Measurements from ENCODE around the gene GP5.

GP5 gene

GRCh38 chr3:194440756-194441155 is 41.7 kb upstream of the GP5 start:
- H3K36me3 ChIP-seq, result peaks cover 49% of the 10 kb centered on the region
- H3K27me3 ChIP-seq, result no peaks in the 10 kb centered on the region
- TF ChIP-seq CTCF (IDR thresholded peaks at IDR 0.05; ENCODE audit: low read depth, low read length), result no peak
- DNase-seq, result no peak
- no peaks in the 10 kb centered on the region for H3K4me1 ChIP-seq
- H3K9me3 ChIP-seq, result no peaks in the 10 kb centered on the region
- H3K4me3 ChIP-seq (ENCODE audit: low read depth, low read length), result no peak overlapping the region

GRCh38 chr3:194439881-194440550 is 41.0 kb upstream of the GP5 start:
- no peaks in the 10 kb centered on the region for H3K27me3 ChIP-seq
- no peaks in the 10 kb centered on the region for H3K4me1 ChIP-seq
- no peaks in the 10 kb centered on the region for H3K9me3 ChIP-seq
- TF ChIP-seq CTCF (IDR thresholded peaks at IDR 0.05; ENCODE audit: low read depth, low read length), result no peak
- no peak for DNase-seq
- H3K4me3 ChIP-seq (ENCODE audit: low read depth, low read length), result no peak overlapping the region
- H3K36me3 ChIP-seq, result peaks cover 53% of the 10 kb centered on the region

GRCh38 chr3:194434503-194434902 is 35.4 kb upstream of the GP5 start:
- Histone ChIP-seq H3K27me3 (no peaks in the 10 kb centered on the region), H3K4me3 (ENCODE audit: low read depth, low read length) (no peak overlapping the region), H3K9me3 (no peaks in the 10 kb centered on the region), H3K4me1 (peaks cover 10% of the 10 kb centered on the region), H3K36me3 (peaks cover 89% of the 10 kb centered on the region)
- no peak for TF ChIP-seq CTCF (IDR thresholded peaks at IDR 0.05; ENCODE audit: low read depth, low read length)
- no peak for DNase-seq

GRCh38 chr3:194431554-194431953 is 32.5 kb upstream of the GP5 start:
- H3K27me3 ChIP-seq, result no peaks in the 10 kb centered on the region
- H3K9me3 ChIP-seq, result no peaks in the 10 kb centered on the region
- DNase-seq, result no peak
- peaks cover 10% of the 10 kb centered on the region for H3K4me1 ChIP-seq
- H3K36me3 ChIP-seq, result peaks cover 84% of the 10 kb centered on the region
- no peak for TF ChIP-seq CTCF (IDR thresholded peaks at IDR 0.05; ENCODE audit: low read depth, low read length)
- H3K4me3 ChIP-seq (ENCODE audit: low read depth, low read length), result no peak overlapping the region

- no peak for DNase-seq
- H3K27me3 ChIP-seq, result no peaks in the 10 kb centered on the region
- no peak for TF ChIP-seq CTCF (IDR thresholded peaks at IDR 0.05; ENCODE audit: low read depth, low read length)
- H3K4me1 ChIP-seq, result no peaks in the 10 kb centered on the region
- H3K9me3 ChIP-seq, result no peaks in the 10 kb centered on the region
- no peak overlapping the region for H3K4me3 ChIP-seq (ENCODE audit: low read depth, low read length)
- peaks cover 56% of the 10 kb centered on the region for H3K36me3 ChIP-seq
Measured at GRCh38 chr3:194425399-194425798, 26.3 kb upstream of the GP5 start.

GRCh38 chr3:194424953-194425352 is 25.9 kb upstream of the GP5 start:
- Histone ChIP-seq H3K36me3 (peaks cover 56% of the 10 kb centered on the region), H3K4me1 (no peaks in the 10 kb centered on the region), H3K4me3 (ENCODE audit: low read depth, low read length) (no peak overlapping the region), H3K9me3 (no peaks in the 10 kb centered on the region), H3K27me3 (no peaks in the 10 kb centered on the region)
- TF ChIP-seq CTCF (IDR thresholded peaks at IDR 0.05; ENCODE audit: low read depth, low read length), result no peak
- DNase-seq, result no peak

Data from BE2C (cell line).